ENCODE results near the gene BTAF1.

- TF ChIP-seq CTCF (IDR thresholded peaks at IDR 0.05) = no peak
- TF ChIP-seq POLR2AphosphoS5 (IDR thresholded peaks at IDR 0.05) = no peak
Observed at GRCh38 chr10:91909117-91909677, 14.4 kb upstream of the BTAF1 start, which contains the start of gene FGFBP3.
